K562 (cell line): ENCODE results near the gene CHST8. TPM values are rescaled to one million over a fixed set of nuclear protein-coding genes. Genes with fewer than 3 reads are reported as not detected.

Source experiments
- GABPB1 ChIP-seq: sonication (generic); formaldehyde crosslinking; IDR thresholded peaks from 2 replicates; pipeline ENCODE4 v1.8.0; 2022; ENCODE audit warnings: mild to moderate bottlenecking, missing genetic modification reagents
- GTF2F1 ChIP-seq: IDR thresholded peaks from 2 replicates; pipeline ENCODE4 v1.6.1; 2011; ENCODE audit warnings: low read depth, low read length, improper control_type of control experiment
- HNRNPH1 ChIP-seq: fragments of 200-400 bp; formaldehyde crosslinking; optimal IDR thresholded peaks from 2 replicates; pipeline ENCODE3; 2017; ENCODE audit warnings: low read depth, mild to moderate bottlenecking, low read length, moderate library complexity
- MXI1 ChIP-seq: IDR thresholded peaks from 2 replicates; pipeline ENCODE4 v1.6.1; 2011; ENCODE audit warnings: low read depth, mild to moderate bottlenecking, improper control_type of control experiment, low read length
- NCOA6 ChIP-seq: fragments of 450-650 bp; IDR thresholded peaks from 2 replicates; pipeline ENCODE4 v1.6.1; 2017; ENCODE audit warnings: mild to moderate bottlenecking
- NR2F6 ChIP-seq: fragments of 450-650 bp; formaldehyde crosslinking; IDR thresholded peaks from 2 replicates; pipeline ENCODE4 v1.4.0; 2020; ENCODE audit warnings: mild to moderate bottlenecking
- PHTF2 ChIP-seq: fragments of 250-450 bp; sonication (Bioruptor Pico); IDR thresholded peaks from 2 replicates; pipeline ENCODE4 v1.5.0; 2021; ENCODE audit warnings: mild to moderate bottlenecking
- PYGO2 ChIP-seq: fragments of 450-650 bp; IDR thresholded peaks from 2 replicates; pipeline ENCODE4 v1.6.1; 2016; ENCODE audit warnings: mild to moderate bottlenecking, missing genetic modification characterization, moderate library complexity, missing compliant biosample characterization
- RCOR1 ChIP-seq, 2 experiments: IDR thresholded peaks; 2 replicates each; pipeline ENCODE4 v1.6.1; 2012; ENCODE audit warnings: low read depth in 2 of 2, low read length in 2 of 2, borderline replicate concordance in 1 of 2, improper control_type of control experiment in 1 of 2
- SMAD1 ChIP-seq: fragments of 150-350 bp; IDR thresholded peaks from 2 replicates; pipeline ENCODE4 v1.6.1; 2014; ENCODE audit warnings: low read length, low read depth; ENCODE audit not compliant: partially characterized antibody
- SMAD3 ChIP-seq: fragments of 450-650 bp; formaldehyde crosslinking; conservative IDR thresholded peaks from 2 replicates; pipeline ENCODE4 v1.4.0; 2020; ENCODE audit warnings: mild to moderate bottlenecking
- SMARCB1 ChIP-seq: IDR thresholded peaks from 2 replicates; pipeline ENCODE4 v1.6.1; 2011; ENCODE audit warnings: improper control_type of control experiment, low read depth; ENCODE audit not compliant: insufficient read length
- U2AF2 ChIP-seq: fragments of 200-400 bp; formaldehyde crosslinking; optimal IDR thresholded peaks from 2 replicates; pipeline ENCODE3; 2017; ENCODE audit warnings: low read depth, mild to moderate bottlenecking, low read length
- ZNF217 ChIP-seq: sonication (generic); formaldehyde crosslinking; IDR thresholded peaks from 2 replicates; pipeline ENCODE4 v1.8.0; 2022; ENCODE audit warnings: mild to moderate bottlenecking, missing genetic modification reagents
- ZNF830 ChIP-seq: fragments of 250-450 bp; sonication (Bioruptor Pico); IDR thresholded peaks from 2 replicates; pipeline ENCODE4 v1.5.0; 2021; ENCODE audit warnings: mild to moderate bottlenecking
- polyA plus RNA-seq, 8 experiments: library from polyadenylated mRNA; depleted of rRNA in 4 of 8; stranded (reverse) in 5 of 8; unstranded in 3 of 8; fragments of >200 nt; fragmentation: Nextera tagmentation in 2 of 8; fragmentation: Illumina TruSeq in 1 of 8; extraction: Ambion mirVana in 2 of 8; extraction: Trizol in 1 of 8; gene quantifications; 2 replicates each; pipeline versions ENCODE4 v1.2.1 to v1.2.3, GENCODE V29; 2011 to 2014; ENCODE audit warnings: inconsistent platforms in 1 of 8, missing spikeins in 1 of 8
- total RNA-seq, 7 experiments: library from RNA; depleted of rRNA in 6 of 7; stranded (reverse); fragments of >200 nt in 6 of 7; fragmentation: Illumina TruSeq in 2 of 7; extraction: Trizol in 2 of 7; gene quantifications; 2 replicates each; pipeline versions ENCODE4 v1.2.1 to v1.2.3, GENCODE V29; 2011 to 2021; ENCODE audit warnings: low replicate concordance in 1 of 7
- TF ChIP-seq, protein P1 (sequence below): fragments of 450-650 bp; IDR thresholded peaks from 2 replicates; pipeline ENCODE4 v1.6.1; 2016; ENCODE audit warnings: low read depth
- TF ChIP-seq, protein P2 (sequence below): fragments of 450-650 bp; IDR thresholded peaks from 2 replicates; pipeline ENCODE4 v1.6.1; 2016; ENCODE audit warnings: missing biosample characterization, missing genetic modification characterization
- TF ChIP-seq, protein P3 (sequence below): fragments of 250-450 bp; sonication (Bioruptor Pico); IDR thresholded peaks from 2 replicates; pipeline ENCODE4 v1.6.1; 2021; ENCODE audit warnings: mild to moderate bottlenecking
- TF ChIP-seq, protein P4 (sequence below): fragments of 450-650 bp; IDR thresholded peaks from 2 replicates; pipeline ENCODE4 v1.6.1; 2016; ENCODE audit warnings: low read depth, mild to moderate bottlenecking, moderate library complexity

Gene CHST8
- total and polyA plus RNA-seq, 9 of the 15 experiments (the other 6 are each of a cell fraction or from before 2014, with no cell fraction given) = 0.11 TPM; not detected in 8

DNA sequence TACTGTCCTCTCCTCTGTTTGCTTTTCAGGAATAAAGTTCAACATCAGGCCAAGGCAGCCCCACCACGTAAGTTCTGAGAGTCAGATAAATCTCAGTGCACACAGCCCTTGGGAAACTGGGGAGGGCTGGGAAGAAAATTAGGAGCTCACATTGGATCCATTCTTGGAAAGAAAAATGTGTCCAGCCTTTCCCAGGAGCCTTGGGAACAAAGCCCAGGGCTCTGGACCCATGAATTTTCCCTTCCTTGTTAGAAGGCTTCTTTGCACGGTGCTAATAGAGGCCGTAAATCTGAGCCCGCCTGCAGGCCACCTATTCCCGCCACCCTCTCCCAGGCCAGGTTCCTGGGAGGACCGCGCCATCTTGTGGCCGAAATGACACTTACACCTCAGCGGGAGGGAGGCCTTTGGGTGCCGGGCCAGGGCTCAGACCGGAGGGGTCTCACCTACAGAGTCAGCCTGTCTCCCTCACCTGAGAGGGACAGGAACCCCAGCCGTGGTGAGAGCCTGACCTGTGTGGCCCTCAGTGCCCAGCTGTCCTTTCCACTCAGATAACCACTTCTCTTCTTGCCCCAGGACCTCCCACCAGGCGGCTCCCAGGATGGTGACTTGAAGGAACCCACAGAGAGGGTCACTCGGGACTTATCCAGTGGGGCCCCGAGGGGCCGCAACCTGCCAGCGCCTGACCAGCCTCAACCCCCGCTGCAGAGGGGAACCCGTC is 149.8 kb downstream of the CHST8 start (continued):
- TF ChIP-seq, protein P1, sequence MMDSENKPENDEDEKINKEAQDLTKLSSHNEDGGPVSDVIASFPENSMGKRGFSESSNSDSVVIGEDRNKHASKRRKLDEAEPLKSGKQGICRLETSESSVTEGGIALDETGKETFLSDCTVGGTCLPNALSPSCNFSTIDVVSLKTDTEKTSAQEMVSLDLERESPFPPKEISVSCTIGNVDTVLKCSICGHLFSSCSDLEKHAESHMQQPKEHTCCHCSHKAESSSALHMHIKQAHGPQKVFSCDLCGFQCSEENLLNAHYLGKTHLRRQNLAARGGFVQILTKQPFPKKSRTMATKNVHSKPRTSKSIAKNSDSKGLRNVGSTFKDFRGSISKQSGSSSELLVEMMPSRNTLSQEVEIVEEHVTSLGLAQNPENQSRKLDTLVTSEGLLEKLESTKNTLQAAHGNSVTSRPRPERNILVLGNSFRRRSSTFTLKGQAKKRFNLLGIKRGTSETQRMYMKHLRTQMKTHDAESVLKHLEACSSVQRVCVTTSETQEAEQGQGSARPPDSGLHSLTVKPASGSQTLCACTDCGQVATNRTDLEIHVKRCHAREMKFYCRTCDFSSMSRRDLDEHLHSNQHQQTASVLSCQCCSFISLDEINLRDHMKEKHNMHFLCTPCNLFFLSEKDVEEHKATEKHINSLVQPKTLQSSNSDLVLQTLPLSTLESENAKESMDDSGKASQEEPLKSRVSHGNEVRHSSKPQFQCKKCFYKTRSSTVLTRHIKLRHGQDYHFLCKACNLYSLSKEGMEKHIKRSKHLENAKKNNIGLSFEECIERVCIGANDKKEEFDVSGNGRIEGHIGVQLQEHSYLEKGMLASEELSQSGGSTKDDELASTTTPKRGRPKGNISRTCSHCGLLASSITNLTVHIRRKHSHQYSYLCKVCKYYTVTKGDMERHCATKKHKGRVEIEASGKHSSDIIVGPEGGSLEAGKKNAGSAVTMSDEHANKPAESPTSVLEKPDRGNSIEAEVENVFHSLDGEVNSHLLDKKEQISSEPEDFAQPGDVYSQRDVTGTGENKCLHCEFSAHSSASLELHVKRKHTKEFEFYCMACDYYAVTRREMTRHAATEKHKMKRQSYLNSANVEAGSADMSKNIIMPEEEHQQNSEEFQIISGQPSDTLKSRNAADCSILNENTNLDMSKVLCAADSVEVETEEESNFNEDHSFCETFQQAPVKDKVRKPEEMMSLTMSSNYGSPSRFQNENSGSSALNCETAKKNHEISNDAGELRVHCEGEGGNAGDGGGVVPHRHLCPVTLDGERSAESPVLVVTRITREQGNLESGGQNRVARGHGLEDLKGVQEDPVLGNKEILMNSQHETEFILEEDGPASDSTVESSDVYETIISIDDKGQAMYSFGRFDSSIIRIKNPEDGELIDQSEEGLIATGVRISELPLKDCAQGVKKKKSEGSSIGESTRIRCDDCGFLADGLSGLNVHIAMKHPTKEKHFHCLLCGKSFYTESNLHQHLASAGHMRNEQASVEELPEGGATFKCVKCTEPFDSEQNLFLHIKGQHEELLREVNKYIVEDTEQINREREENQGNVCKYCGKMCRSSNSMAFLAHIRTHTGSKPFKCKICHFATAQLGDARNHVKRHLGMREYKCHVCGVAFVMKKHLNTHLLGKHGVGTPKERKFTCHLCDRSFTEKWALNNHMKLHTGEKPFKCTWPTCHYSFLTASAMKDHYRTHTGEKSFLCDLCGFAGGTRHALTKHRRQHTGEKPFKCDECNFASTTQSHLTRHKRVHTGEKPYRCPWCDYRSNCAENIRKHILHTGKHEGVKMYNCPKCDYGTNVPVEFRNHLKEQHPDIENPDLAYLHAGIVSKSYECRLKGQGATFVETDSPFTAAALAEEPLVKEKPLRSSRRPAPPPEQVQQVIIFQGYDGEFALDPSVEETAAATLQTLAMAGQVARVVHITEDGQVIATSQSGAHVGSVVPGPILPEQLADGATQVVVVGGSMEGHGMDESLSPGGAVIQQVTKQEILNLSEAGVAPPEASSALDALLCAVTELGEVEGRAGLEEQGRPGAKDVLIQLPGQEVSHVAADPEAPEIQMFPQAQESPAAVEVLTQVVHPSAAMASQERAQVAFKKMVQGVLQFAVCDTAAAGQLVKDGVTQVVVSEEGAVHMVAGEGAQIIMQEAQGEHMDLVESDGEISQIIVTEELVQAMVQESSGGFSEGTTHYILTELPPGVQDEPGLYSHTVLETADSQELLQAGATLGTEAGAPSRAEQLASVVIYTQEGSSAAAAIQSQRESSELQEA = no peak
- TF ChIP-seq ZNF830 (no peak), NR2F6 (CRISPR knock-in tag) (no peak), ZNF217 (CRISPR knock-in tag) (no peak), U2AF2 (no peak), SMAD1 (peak; percentile 20), SMARCB1 (no peak), GTF2F1 (no peak), MXI1 (no peak), SMAD3 (CRISPR knock-in tag) (no peak), HNRNPH1 (no peak), GABPB1 (no peak), RCOR1 (IDR thresholded peaks at IDR 0.05; ENCODE audit: borderline replicate concordance in 1 of 2, low read depth in 2 of 2, low read length in 2 of 2) (peak in 1 of 2 experiments; percentile 59; a peak in 1 of 4 replicates), PHTF2 (CRISPR knock-in tag) (no peak), PYGO2 (tag) (no peak), NCOA6 (no peak)
- TF ChIP-seq, protein P2, sequence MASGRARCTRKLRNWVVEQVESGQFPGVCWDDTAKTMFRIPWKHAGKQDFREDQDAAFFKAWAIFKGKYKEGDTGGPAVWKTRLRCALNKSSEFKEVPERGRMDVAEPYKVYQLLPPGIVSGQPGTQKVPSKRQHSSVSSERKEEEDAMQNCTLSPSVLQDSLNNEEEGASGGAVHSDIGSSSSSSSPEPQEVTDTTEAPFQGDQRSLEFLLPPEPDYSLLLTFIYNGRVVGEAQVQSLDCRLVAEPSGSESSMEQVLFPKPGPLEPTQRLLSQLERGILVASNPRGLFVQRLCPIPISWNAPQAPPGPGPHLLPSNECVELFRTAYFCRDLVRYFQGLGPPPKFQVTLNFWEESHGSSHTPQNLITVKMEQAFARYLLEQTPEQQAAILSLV (tag) = no peak
- TF ChIP-seq, protein P3, sequence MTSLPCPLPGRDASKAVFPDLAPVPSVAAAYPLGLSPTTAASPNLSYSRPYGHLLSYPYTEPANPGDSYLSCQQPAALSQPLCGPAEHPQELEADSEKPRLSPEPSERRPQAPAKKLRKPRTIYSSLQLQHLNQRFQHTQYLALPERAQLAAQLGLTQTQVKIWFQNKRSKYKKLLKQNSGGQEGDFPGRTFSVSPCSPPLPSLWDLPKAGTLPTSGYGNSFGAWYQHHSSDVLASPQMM (CRISPR knock-in tag) = no peak
- TF ChIP-seq, protein P4, sequence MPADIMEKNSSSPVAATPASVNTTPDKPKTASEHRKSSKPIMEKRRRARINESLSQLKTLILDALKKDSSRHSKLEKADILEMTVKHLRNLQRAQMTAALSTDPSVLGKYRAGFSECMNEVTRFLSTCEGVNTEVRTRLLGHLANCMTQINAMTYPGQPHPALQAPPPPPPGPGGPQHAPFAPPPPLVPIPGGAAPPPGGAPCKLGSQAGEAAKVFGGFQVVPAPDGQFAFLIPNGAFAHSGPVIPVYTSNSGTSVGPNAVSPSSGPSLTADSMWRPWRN = no peak
